ENCODE measurements around the gene ISG20L2. TPM values are rescaled to one million over a fixed set of nuclear protein-coding genes. Genes with fewer than 3 reads are reported as not detected.

Gene ISG20L2
- total and polyA plus RNA-seq, 2 donors (not counting 1 experiment from before 2014, with no cell fraction given): 5.8 to 23.6 TPM

DNA sequence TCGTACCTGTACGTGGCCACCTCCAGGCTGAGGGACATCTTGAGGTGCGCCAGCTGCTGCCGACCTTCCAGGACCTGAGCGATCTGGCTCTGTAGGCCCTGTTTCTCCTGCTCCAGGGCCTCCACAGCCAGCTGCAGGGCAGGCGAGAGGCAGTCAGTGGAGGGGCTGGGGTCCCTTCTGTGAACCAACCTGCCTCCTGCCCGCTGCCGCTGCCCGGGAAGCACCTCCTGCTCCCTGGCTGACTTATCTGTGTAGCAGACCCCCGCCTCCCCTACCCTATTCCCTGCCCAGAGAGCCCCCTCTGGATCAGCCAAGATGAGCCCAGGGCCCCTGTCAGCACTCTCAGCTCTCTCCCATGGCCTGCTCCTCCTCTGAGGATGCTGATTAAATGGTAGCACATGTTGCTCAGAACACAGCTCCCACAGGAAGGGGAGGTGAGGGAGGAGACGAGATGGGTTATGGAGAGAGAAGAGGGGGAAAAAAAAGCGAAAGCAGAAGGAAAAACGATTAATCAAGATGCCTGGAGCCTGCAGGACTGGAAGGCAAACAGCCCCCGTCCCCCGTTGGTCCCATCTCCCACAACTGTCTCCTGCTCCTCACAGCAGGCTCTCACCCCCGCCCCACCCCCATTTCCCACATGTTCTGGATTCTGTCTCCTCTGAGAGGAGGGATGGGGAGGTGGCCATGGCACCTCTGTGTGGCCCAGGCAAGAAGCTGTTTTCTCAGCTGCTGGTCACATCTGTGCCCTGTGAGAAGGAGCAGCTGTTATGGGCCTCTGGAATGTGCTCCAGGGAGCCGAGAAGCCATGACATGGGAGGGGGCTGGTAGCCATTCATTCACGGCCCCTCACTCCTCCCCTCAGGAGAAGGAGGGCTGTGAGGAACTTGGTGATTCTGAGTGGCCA, 53.1 kb downstream of the ISG20L2 start:
- H4K20me1 ChIP-seq (ENCODE audit: control insufficient read depth, extremely low read depth, insufficient read depth, low read length): no peaks in the 10 kb centered on the region
- H3K27me3 ChIP-seq (ENCODE audit: control insufficient read depth, insufficient read depth, low read length): no peaks in the 10 kb centered on the region
- H3K79me2 ChIP-seq (ENCODE audit: control insufficient read depth, insufficient read depth, low read length): peaks cover 38% of the 10 kb centered on the region
- no peaks in the 10 kb centered on the region for H3K9me3 ChIP-seq (ENCODE audit: control insufficient read depth, insufficient read depth, low read depth, low read length)
- peaks cover 9% of the 10 kb centered on the region for H3K36me3 ChIP-seq (ENCODE audit: control insufficient read depth, insufficient read depth, low read length)
- H3K4me2 ChIP-seq (ENCODE audit: extremely low read depth, insufficient read depth, low read length): peak overlapping the region; percentile 85
- peak overlapping the region; percentile 58 for H3K27ac ChIP-seq (ENCODE audit: insufficient read depth, low read length)
- no peak overlapping the region for H2AFZ ChIP-seq (ENCODE audit: low read length)
- H3K4me1 ChIP-seq (ENCODE audit: control insufficient read depth, extremely low read depth, insufficient read depth, low read length): peaks cover 21% of the 10 kb centered on the region
- H3K9ac ChIP-seq (ENCODE audit: insufficient read depth, low read length): peak overlapping the region; percentile 64
- peak overlapping the region; percentile 61 to 74 (median 71) for H3K4me3 ChIP-seq (replicated peaks in 1 of 4; ENCODE audit: control extremely low read depth in 1 of 4, insufficient read depth in 1 of 4, low read depth in 3 of 4, low read length in 4 of 4)
- TF ChIP-seq EZH2 (IDR thresholded peaks at IDR 0.05; ENCODE audit: low read length, missing control alignments): no peak
- TF ChIP-seq, protein P1, sequence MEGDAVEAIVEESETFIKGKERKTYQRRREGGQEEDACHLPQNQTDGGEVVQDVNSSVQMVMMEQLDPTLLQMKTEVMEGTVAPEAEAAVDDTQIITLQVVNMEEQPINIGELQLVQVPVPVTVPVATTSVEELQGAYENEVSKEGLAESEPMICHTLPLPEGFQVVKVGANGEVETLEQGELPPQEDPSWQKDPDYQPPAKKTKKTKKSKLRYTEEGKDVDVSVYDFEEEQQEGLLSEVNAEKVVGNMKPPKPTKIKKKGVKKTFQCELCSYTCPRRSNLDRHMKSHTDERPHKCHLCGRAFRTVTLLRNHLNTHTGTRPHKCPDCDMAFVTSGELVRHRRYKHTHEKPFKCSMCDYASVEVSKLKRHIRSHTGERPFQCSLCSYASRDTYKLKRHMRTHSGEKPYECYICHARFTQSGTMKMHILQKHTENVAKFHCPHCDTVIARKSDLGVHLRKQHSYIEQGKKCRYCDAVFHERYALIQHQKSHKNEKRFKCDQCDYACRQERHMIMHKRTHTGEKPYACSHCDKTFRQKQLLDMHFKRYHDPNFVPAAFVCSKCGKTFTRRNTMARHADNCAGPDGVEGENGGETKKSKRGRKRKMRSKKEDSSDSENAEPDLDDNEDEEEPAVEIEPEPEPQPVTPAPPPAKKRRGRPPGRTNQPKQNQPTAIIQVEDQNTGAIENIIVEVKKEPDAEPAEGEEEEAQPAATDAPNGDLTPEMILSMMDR (conservative IDR thresholded peaks at IDR 0.05 in 1 of 2, IDR thresholded peaks at IDR 0.05 in 1 of 2; ENCODE audit: low read depth in 1 of 2, low read length in 2 of 2): no peak
- peak in 1 of 2 donors; percentile 42 for DNase-seq (ENCODE audit: low read depth in 2 of 2)

GRCh38 chr1:156673387-156674121, 55.0 kb downstream of the ISG20L2 start:
- no peaks in the 10 kb centered on the region for H4K20me1 ChIP-seq (ENCODE audit: control insufficient read depth, extremely low read depth, insufficient read depth, low read length)
- no peaks in the 10 kb centered on the region for H3K27me3 ChIP-seq (ENCODE audit: control insufficient read depth, insufficient read depth, low read length)
- H3K36me3 ChIP-seq (ENCODE audit: control insufficient read depth, insufficient read depth, low read length): peaks cover 9% of the 10 kb centered on the region
- H3K4me1 ChIP-seq (ENCODE audit: control insufficient read depth, extremely low read depth, insufficient read depth, low read length): peaks cover 24% of the 10 kb centered on the region
- peaks cover 38% of the 10 kb centered on the region for H3K79me2 ChIP-seq (ENCODE audit: control insufficient read depth, insufficient read depth, low read length)
- H3K9me3 ChIP-seq (ENCODE audit: control insufficient read depth, insufficient read depth, low read depth, low read length): no peaks in the 10 kb centered on the region
- H3K4me3 ChIP-seq (replicated peaks in 1 of 4; ENCODE audit: control extremely low read depth in 1 of 4, insufficient read depth in 1 of 4, low read depth in 3 of 4, low read length in 4 of 4): peak overlapping the region in 3 of 4 experiments; percentile 14 to 26 (median 20)
- H3K27ac ChIP-seq (ENCODE audit: insufficient read depth, low read length): peak overlapping the region; percentile 36
- no peak overlapping the region for H2AFZ ChIP-seq (ENCODE audit: low read length)
- peak in 1 of 2 donors; percentile 50 for DNase-seq (ENCODE audit: low read depth in 2 of 2)
- no peak overlapping the region for H3K9ac ChIP-seq (ENCODE audit: insufficient read depth, low read length)
- H3K4me2 ChIP-seq (ENCODE audit: extremely low read depth, insufficient read depth, low read length): peak overlapping the region; percentile 85
- TF ChIP-seq EZH2 (IDR thresholded peaks at IDR 0.05; ENCODE audit: low read length, missing control alignments): no peak
- TF ChIP-seq, protein P1 (conservative IDR thresholded peaks at IDR 0.05 in 1 of 2, IDR thresholded peaks at IDR 0.05 in 1 of 2; ENCODE audit: low read depth in 1 of 2, low read length in 2 of 2): no peak

Other genes with a start within 250 kb of the ISG20L2 start
- gene MEF2D, start 228.0 kb downstream of the ISG20L2 start, total RNA-seq: 4.6 and 9.9 TPM in 2 replicates
- gene MEF2D, start 228.0 kb downstream of the ISG20L2 start, polyA plus RNA-seq: 12.7 and 13.1 TPM in 2 replicates
- gene IQGAP3, start 156.2 kb downstream of the ISG20L2 start, total RNA-seq: 1.3 and 16.0 TPM in 2 replicates
- gene IQGAP3, start 156.2 kb downstream of the ISG20L2 start, polyA plus RNA-seq: 2.7 and 15.9 TPM in 2 replicates
- gene TTC24, start 149.0 kb downstream of the ISG20L2 start, total RNA-seq: not detected in 2 replicates
- gene TTC24, start 149.0 kb downstream of the ISG20L2 start, polyA plus RNA-seq: not detected in 2 replicates
- 51.6 and 64.4 TPM in 2 replicates for gene NAXE, start 137.0 kb downstream of the ISG20L2 start, total RNA-seq
- 41.6 and 59.5 TPM in 2 replicates for gene NAXE, start 137.0 kb downstream of the ISG20L2 start, polyA plus RNA-seq
- gene GPATCH4, start 127.3 kb downstream of the ISG20L2 start, total RNA-seq: 11.3 and 12.2 TPM in 2 replicates
- 23.6 and 42.7 TPM in 2 replicates for gene GPATCH4, start 127.3 kb downstream of the ISG20L2 start, polyA plus RNA-seq
- not detected in 2 replicates for gene HAPLN2, start 109.4 kb downstream of the ISG20L2 start, total RNA-seq
- gene HAPLN2, start 109.4 kb downstream of the ISG20L2 start, polyA plus RNA-seq: not detected in 2 replicates
- under 0.01 TPM in 1 of 2 replicates, not detected in the other for gene BCAN, start 86.6 kb downstream of the ISG20L2 start, total RNA-seq
- 0.03 and 0.05 TPM in 2 replicates for gene BCAN, start 86.6 kb downstream of the ISG20L2 start, polyA plus RNA-seq
- gene NES, start 51.4 kb downstream of the ISG20L2 start, total RNA-seq: 44.2 and 87.4 TPM in 2 replicates
- gene NES, start 51.4 kb downstream of the ISG20L2 start, polyA plus RNA-seq: 23.0 and 34.6 TPM in 2 replicates
- 33.4 and 70.4 TPM in 2 replicates for gene CRABP2, start 23.2 kb downstream of the ISG20L2 start, total RNA-seq
- gene CRABP2, start 23.2 kb downstream of the ISG20L2 start, polyA plus RNA-seq: 48.9 and 184 TPM in 2 replicates
- 12.6 and 17.3 TPM in 2 replicates for gene METTL25B, start 297 bp downstream of the ISG20L2 start, total RNA-seq
- gene METTL25B, start 297 bp downstream of the ISG20L2 start, polyA plus RNA-seq: 5.5 and 6.4 TPM in 2 replicates
- 39.8 and 58.8 TPM in 2 replicates for gene MRPL24, start 12.3 kb upstream of the ISG20L2 start, total RNA-seq
- gene MRPL24, start 12.3 kb upstream of the ISG20L2 start, polyA plus RNA-seq: 67.2 and 108 TPM in 2 replicates
- 108 and 138 TPM in 2 replicates for gene HDGF, start 22.9 kb upstream of the ISG20L2 start, total RNA-seq
- gene HDGF, start 22.9 kb upstream of the ISG20L2 start, polyA plus RNA-seq: 99.1 and 126 TPM in 2 replicates
- 10.5 and 13.2 TPM in 2 replicates for gene PRCC, start 38.8 kb upstream of the ISG20L2 start, total RNA-seq
- 52.0 and 75.8 TPM in 2 replicates for gene PRCC, start 38.8 kb upstream of the ISG20L2 start, polyA plus RNA-seq
- not detected in 2 replicates for gene SH2D2A, start 88.1 kb upstream of the ISG20L2 start, total RNA-seq
- not detected in 2 replicates for gene SH2D2A, start 88.1 kb upstream of the ISG20L2 start, polyA plus RNA-seq
- not detected in 2 replicates for gene INSRR, start 130.4 kb upstream of the ISG20L2 start, total RNA-seq
- gene INSRR, start 130.4 kb upstream of the ISG20L2 start, polyA plus RNA-seq: not detected in 2 replicates
- not detected in 2 replicates for gene NTRK1, start 132.1 kb upstream of the ISG20L2 start, total RNA-seq
- gene NTRK1, start 132.1 kb upstream of the ISG20L2 start, polyA plus RNA-seq: not detected in 2 replicates
- gene PEAR1, start 165.0 kb upstream of the ISG20L2 start, total RNA-seq: 2.3 and 2.6 TPM in 2 replicates
- gene PEAR1, start 165.0 kb upstream of the ISG20L2 start, polyA plus RNA-seq: 13.5 and 41.5 TPM in 2 replicates
- not detected in 2 replicates for gene LRRC71, start 191.9 kb upstream of the ISG20L2 start, total RNA-seq
- 0.16 and 1.8 TPM in 2 replicates for gene LRRC71, start 191.9 kb upstream of the ISG20L2 start, polyA plus RNA-seq

All from fibroblast of lung (primary cell).